NCI-H1048 (cell line): ENCODE measurements around the gene SFMBT1.
"Not testable (repeated sequence)": the region's sequence is repeated elsewhere in the genome, so short reads cannot be mapped to it uniquely, and the experiment has no call there.

ENCODE experiments used
- DNase-seq: peaks from one replicate; lab custom pipeline; 2025; lab: John Stamatoyannopoulos, UW

SFMBT1 gene

DNA sequence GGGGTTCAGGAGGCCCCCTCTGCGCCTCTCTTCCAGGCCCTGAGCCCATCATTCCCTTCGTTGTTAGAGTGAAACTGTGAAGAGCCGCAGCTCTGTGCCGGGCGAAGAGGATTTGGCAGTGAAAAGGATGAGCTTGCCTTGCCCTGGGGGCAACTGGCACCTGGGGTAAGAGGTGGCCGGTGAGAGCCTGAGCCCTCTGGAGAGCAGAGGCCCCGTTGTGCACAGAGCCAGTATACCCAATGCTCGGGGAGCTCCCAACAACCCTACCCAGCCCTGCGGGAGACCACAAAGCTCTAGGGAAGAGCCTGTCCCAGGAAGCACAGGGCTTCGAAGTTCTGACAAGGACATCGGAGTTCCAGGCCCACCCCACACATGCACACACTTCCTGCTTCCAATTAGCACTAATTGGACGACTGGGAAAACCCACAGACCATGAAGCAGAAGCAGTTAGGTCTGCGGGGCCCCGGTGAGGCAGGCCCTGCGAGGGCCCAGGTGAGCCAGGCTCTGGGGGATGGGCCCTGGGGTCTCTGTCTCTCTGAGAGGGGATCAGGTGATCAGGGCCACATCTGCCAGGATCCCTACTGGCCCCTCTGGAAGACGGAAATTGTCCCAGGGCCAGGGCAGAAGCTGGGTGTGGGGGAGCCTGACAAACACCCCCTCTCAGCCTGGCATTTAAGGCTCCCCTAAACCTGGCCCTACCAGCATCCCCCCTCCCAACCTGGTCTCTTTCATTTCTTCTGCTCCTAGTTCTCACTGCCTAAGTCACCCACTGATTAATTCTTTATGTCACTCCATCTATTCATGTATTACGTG is 27.9 kb upstream of the SFMBT1 start:
- DNase-seq, result no peak

DNA sequence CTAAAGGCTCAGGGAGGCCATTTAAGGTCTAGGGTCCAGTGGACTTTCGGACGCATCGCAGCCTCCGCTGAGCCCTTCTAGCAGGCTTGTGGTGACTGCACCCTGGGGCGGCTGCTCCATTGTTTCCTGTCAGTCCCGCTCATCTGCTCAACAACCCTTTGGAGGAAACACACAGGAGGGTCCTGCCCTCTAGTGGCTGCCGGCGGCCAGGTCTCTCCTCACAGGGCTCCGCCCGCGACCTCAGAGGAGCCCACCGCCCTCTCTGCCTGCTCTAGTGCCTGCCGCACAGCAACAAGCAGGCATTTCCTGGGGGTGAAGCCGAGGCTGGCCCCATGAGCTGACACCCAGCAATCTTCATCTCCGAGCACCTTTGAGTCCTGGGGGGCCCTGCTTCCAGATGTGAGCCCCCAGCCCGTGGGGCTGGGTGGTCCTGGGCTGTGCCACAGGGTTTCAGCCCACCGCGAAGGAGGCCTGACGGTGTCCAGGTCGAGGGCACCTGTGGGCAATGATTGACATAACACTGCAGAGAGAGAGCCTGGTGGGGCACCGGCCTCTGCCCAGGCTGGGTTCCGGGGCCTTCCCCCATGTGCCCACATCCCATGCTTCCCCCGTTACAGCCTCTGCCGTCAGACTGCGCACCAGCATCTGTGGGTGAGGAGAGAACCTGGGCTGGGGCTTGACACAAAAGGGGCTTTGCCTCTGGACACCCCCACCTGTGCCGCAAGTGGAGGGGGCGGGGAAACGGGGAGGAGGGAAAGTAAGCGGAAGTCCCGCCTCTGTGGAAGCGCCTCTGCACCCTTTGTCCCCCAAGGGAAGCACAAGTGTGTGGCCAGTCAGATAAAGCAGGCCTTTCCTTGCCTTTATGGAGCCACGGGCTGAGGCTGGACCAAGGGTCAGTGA is 27.0 kb upstream of the SFMBT1 start:
- peak; percentile 20 for DNase-seq

DNA sequence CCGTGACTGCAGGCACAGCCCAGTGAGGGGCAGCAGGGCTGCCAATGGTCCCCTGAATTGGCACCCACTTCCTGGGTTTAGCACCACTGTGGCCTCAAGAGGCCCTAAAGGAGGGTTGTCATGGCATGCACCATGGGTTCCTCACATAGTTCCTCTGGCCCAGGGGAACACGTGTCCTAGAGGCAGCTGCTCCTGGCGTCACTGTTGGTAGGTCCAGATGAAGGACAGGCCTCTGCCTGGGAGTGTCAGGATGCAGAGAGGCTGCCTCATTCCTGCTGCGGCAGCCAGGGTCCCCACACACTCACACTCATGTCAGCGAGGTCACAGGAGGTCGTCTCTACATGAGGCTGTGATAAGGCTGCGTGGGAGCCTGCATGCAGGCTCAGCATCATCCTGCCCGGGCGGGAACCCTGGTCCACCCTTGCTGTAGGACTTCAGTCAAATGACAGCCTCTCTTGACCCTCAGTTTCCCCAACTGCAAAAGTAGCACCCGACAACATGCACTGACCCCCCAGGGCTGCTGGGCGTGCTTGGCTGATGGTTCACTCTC is 26.1 kb upstream of the SFMBT1 start:
- no peak for DNase-seq

DNA sequence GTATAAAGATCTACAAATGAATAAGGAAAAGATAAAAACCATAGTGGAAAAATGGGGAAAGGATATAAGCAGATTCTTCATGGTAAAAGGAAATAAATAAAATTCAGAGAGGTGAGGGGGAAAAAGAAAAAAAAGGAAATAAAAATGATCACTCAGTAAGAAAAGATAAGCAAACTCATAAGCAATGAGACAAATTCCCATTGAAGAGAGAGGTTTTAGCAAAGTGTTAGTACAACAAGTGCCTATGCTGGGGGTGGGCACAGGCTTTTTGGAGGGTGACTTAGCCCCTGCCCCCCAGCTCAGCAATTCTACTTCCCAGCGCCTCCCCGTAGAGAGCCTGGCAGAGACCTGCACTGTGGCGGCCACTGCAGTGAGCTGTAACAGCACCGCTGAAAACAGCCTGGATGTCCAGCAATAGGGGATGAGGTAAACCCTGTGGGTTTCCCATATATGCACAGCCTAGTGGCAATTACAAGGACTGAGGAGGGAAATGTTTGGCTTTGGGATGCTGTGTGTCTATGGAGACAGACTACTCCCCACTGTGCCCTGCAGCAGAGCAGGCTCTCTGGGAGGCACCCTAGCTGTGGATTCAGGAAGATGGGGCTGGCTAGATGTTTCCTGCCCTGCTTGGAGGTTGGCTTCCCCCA is 23.7 kb upstream of the SFMBT1 start:
- DNase-seq, result no peak

DNA sequence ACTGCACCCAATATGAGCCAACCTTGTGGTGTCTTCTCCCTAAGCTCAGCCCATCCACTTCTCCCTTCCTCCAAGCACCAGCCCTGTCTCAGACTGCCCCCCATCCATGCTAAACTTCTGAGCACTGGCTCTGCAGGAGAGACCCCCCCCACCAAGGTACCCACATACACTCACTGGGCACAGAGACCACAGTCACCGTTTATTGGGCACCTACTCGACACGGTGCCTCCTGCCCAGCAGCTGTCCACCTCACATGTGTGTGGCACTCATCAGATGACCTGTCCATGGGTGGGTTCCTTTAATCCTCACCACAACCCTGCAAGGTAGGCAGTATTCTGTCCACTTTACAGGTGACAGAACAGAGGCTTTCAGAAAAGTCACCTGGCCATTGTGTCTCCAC is 22.3 kb upstream of the SFMBT1 start:
- no peak for DNase-seq

DNA sequence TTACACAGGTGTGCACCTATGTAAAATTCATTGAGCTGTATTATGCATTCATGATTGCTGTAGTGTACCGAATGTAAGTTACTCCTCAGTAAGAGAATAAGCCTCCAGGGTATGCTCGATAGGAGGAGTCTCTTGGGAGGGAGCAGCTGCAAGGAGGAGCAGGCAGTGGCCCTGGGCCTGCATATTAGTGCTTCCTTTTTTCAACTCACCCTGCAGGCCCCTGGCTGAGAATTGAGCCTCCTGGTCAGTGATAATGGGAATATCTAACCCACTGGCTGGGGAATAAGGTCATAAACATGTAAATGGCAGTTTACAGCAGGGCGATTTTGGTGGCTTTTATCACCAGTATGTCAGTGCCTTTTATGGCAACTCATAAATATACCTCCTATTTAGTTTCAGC is 21.7 kb upstream of the SFMBT1 start:
- no peak for DNase-seq

DNA sequence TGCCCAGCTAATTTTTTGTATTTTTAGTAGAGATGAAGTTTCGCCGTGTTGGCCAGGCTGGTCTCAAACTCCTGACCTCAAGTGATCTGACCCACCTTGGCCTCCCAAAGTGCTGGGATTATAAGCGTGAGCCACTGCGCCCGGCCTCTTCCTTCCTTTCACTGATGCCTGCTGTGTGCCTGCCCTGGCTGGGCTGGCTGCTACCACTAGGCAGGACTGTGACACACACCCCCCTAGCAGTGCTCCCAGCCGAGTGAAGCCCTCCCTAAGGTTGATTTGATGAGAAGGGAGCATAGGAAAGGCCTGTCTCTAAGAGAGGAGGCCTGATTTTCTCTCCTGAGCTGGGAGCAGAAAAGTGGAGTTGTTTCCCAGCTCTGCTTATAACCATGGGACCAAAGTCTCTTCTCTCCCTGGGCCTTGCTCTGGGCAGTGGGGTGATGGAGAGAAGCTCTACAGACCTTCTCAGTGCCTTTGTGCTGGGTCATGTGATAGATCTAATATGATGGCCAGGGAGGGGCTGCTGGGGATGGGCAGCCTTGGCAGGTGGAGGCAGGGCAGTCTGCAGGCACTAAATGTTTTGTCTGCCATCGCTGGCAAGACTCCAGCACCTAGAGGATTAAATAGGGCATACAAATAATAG is 20.1 kb upstream of the SFMBT1 start:
- no peak for DNase-seq

DNA sequence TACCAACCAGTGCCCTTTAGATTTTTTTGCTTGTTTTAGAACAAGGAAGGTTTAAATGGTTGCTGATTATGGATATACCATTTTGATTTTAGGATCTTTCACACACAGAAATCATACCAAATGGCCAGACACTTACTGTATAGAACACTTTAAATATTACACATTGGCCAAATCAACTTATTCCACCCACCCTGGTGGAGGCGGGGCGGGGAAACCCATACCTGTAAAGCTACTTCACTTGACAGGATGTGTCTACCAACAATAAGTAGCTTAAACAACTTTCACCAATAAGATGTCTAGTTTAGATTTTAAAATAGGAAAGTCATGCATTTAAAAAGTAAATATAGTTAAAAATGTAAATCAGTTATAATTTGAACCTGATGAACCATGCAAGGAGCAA is 17.0 kb upstream of the SFMBT1 start:
- DNase-seq, result no peak

DNA sequence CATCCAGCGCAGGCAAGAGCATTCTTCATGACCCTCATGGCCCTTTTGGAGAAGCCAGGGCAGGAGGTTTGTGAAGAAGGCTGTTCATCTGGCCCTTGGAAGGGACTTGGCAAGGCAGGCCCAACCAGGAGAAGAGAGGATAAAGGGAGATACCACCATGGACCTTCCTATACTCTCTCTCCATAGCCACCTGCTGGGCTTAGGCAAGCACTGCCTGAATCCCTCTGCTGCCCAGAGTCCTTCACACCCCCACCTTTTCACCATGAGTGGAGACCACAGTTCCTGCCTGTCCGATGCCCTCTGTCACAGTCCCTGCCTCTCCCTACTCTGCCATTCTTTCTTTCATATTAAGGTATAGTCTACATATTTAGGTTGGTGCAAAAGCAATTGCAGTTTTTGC is 10.6 kb upstream of the SFMBT1 start:
- DNase-seq, result no peak

DNA sequence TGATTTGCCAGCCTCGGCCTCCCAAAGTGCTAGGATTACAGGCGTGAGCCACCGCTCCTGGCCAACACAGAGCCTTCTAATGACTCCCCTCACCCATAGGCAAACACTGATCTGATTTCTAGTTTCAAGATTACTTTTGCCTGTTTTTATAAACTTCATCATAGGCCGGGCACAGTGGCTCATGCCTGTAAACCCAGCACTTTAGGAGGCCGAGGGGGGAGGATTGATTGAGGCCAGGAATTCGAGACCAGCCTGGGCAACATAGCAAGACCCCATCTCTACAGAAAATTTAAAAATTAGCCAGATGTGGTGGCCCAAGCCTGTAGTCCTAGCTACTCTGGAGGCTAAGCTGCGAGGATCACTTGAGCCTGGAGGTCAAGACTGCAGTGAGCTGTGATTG is 8.4 kb upstream of the SFMBT1 start:
- DNase-seq, result not testable (repeated sequence)

DNA sequence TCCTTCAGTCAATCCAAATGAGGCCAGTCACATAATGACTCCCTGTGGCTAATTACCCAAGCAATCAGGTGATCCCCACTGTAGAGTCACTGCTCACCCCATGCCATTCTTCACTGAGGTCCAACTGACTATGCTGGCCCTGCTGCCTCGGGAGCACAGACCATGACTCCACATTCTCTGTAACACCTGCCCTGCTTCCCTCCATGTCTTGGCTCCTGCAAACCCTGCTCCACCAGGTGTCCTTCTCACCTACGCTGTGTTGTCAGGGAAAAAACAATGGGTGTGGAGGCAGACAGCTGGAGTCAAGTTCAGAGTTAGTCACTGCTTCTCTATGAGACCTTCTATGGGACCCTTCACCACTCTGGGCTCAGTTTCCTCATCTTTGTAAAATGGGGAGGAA is 6.1 kb upstream of the SFMBT1 start:
- no peak for DNase-seq

DNA sequence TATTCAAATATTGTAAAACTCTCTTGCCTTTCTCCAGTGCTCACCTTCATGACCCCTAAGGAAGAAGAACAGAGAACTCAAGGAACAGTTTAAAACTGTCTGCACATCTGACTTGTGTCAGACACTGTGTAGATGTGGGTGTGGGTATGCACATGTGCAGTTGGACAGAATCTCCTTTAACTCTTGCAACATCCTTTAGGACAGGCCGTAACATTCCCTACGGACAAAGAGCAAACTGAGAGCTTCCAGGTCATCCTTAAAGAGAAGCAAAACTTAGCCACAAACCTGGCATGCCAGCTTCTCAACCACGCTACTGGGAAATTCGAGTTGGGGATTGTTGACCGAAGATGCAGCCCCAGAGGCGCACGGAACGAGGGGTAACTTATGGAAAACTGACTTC is 4.1 kb upstream of the SFMBT1 start:
- no peak for DNase-seq

DNA sequence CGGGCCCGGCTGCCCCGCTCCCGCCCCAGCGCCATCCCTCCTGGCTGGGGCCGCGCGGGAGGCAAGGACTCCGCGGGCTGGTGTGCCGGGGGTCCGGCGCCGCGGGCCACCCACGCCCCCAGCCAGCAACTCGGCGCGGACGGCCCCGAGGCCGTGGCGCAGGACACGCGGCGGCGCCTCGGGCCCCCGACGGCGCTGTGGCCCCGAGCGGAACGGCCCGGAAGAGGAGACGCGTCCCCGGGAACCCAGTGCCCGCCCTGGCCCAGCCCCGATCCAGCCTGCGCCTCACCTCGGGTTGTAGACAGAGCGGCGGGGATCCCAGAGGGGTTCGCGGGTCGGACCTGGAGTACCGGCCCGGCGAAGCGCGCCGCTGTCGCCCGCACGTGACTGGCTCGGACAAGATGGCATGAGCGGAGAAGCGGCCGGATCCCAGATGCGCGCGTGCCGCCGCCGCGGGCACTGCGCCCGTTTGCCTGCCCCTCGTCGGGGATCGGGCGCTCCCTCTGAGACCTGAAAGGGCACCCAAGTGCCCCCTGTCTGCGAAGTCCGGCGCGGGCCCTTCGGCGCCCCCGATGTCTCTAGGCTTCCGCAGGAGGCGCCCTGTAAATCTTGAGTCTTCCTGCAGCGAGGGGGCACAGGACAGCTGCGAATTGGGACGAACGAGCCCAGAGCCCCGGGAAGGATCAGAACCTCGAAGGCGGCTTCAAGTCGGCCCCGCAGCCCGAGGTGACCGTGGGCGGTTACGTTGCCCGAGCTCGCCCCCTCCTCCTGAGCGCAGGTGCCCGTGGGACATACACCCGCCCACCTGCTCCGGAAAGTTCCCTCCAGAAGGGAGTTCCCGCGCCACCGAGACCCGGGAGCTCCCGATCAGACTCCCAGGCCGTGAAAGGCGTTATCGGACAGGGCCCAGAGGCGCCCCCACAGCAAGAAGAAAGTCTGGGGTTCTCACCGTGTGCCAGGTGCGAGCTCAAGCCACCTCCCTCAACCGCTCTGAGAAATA is 598 bp upstream of the SFMBT1 start:
- DNase-seq, result no peak

DNA sequence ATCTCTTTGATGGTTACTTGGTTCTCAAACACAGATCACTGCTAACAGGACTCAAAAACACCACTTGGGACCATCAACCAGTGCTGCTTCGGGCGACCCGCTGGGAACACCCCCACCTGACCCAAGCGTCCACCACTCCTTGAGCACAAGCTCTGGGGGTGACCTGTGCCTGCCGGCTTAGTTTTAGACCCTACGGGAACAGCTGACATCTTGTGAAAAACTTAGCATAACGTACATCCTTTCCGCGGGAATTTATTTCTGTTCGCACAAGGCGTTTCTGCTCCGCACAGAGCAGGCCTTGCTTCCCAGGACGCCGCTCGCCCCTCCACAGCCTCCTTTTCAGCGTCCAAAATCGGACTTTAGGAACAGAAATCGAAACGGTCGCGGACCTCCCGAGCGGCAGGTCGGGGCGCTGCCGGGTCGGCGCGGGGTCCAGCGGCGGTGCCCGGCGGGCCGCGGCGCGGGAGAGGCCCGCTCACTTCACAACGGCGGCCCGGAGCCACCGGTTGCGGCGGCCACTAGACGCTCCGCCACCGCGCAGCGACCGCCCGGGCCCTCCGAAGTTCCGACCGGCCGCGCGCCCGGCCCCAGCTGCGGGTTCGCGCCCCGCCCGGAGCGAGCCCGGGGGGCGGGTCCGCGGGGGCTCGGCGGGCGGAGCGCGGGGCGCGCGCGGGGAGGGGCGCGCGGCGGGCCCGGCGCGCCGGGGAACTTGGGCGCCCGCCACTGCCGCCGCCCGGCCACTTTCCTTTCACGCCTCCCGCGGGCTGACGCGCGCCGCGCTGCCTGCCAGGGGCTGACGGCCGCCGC is 959 bp downstream of the SFMBT1 start:
- no peak for DNase-seq

DNA sequence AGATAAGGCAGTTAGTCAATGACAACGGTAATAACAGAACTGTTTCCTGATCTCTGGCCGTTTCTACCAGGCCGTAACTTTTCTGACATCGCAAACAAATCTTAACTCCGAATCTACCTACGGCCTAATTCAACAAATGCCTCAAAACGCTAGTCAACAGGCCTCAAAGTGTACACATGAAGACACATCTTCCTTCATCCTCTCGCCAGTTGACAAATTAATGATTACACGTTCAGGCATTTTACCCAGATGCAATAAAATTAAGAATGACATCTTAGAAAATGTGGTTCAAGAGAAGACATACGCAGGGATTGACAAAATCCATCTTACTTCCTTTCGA is 1.5 kb downstream of the SFMBT1 start:
- DNase-seq, result no peak

DNA sequence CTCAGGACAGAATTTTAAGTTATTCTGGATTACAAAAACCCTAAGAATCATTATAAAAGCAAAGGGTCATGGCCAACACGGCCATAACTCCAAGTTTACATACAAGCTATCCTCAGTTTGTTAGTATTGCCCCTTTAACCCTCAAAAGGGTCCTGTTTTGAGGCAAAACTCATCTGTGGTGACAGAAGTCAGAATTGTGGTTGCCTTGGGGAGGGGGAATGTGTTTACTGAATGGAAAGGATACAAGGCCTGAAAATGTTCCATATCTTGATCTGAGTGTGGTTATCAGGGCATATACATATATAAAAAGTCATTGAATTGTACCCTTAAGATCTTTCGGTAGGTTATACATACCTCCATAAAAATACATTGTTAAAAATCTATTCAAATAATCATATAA is 2.1 kb downstream of the SFMBT1 start:
- no peak for DNase-seq

DNA sequence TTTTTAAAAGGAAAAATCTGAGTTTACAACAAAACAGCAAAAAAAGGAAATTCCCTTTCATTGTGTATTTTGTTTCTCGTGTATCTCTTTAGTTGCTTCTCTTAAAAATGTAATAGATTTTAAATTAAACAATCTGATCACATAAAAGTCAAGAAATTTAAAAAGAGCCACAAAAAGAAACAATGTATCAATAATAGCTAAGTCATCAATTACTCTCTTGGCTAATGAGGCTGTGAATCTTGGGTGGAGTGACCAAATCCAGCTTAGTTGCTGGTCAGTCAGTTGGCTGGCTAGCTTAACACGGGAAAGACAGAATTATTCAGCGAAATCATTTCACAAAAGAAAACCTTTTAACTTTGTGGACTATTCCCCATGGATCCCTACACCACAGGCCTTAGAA is 3.2 kb downstream of the SFMBT1 start:
- no peak for DNase-seq

DNA sequence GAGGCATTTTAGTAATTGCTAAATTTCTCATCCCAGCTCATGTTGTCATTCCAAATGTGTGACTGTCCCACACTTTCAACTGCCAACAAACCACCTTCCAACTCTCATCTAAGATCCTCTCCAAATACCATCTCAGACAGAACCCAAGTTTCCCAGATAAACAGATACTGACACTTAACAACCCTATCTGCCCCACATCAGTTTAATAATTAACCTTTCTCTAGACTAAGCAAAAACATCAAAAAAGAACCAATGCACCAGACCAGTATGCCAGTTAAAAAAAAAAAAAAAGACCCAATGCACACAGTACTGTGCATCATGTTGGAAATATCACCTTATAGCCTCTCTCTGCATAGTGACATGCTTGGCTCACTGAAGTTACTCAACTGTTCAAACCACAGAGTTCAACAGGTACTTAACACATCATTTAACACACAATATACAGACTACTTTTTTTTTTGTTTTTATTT is 5.5 kb downstream of the SFMBT1 start:
- DNase-seq, result no peak

DNA sequence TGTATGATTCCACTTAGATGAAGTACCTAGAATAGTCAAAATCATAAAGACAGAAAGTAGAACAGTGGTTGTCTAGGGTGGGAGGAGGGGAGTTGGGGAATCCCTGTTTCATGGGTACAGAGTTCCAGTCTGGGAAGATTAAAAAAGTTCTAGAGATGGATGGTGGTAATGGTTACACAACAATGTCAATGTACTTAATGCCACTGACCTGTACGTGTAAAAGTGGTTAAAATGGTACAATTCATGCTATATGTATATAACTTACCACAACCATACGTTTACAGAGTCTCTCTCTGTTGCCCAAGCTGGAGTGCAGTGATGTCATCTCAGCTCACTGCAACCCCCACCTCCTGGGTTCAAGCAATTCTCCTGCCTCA is 6.5 kb downstream of the SFMBT1 start:
- no peak for DNase-seq
